Hindlimb muscle (tissue), 1 donor: Measurements from ENCODE around the gene ALG12. TPM values are rescaled to one million over a fixed set of nuclear protein-coding genes. Genes with fewer than 3 reads are reported as not detected.

Experiments used
- DNase-seq: peaks from one replicate; pipeline ENCODE4 v3.0.0-alpha.2; 2013
- polyA plus RNA-seq: library from polyadenylated mRNA; unstranded; fragments of 120-200 nt; gene quantifications from one replicate; pipeline ENCODE4 v1.2.1, GENCODE V29; 2013; ENCODE audit not compliant: insufficient read length

Gene ALG12
- polyA plus RNA-seq = 16.4 TPM

GRCh38 chr22:49917974-49918910 lies at the start of gene ALG12, which contains the start of gene CRELD2:
TSS of gene ALG12 (minus strand) at chr22:49918438. CDS start at chr22:49913765, 4,673 bp downstream.
TSS of gene CRELD2 (plus strand) at chr22:49918634. CDS start at chr22:49918770, 136 bp downstream.
- peak; percentile 97 for DNase-seq

DNA sequence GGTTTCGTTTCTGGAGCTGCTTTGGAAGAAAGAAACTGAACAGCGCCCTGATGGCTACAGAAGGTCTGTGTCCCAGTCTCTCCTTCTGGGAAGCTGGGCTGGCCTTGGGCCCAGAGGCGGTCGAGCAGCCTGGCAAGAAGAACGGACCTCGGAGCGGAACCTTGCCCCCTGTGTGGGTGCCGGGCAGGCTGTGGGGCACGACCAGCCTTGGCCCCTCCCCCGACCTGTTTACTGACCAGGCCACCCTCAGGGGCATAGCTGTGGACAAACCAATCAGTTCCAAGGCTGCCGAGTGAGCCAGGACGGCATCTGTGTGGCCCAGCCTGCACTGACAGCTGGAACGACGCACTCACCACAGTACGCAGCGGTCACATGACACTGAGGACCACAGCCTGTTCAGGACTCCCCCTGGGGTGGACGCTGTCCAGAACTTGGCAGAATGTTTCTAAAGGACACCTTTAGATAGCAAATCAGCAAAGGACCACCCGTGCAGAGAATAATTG lies 49.5 kb upstream of the ALG12 start:
- DNase-seq = no peak

GRCh38 chr22:49966774-49967705 lies 48.8 kb upstream of the ALG12 start:
- DNase-seq = no peak

DNA sequence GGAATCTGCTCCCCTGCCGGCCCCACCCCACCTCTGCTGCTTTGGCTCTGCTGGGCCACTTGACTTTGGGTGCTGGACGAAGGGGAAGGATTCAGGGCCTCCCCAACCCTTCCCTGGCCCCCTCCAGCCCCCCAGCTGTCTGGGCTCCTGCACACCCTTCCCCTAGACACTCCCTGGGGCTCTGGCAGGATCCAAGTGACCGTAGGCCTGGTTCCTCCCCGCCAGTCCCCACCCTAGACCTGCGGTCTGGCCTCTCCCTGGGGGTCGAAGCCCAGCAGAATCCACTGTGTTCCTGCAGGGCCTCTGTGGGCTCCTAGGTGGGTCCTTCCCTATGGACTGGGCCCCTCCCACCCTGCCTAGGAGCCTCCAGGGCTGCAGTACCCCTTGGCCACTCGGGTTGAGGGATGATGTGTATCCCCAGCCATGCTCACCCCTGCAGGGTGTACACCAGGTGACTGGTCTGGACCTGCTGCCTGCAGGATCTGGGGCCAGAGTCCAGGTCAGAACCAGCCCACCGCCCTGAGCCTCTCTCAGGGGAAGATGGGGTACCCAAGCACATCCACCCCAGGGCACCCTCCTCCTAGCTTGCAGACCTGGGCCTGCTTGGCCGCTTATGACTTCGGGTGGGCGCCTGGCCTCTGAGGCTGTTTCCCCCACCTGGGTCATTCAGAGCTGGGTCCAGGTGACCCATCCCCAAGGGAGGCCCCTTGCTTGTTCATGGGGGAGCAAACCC lies 48.0 kb upstream of the ALG12 start:
- no peak for DNase-seq

DNA sequence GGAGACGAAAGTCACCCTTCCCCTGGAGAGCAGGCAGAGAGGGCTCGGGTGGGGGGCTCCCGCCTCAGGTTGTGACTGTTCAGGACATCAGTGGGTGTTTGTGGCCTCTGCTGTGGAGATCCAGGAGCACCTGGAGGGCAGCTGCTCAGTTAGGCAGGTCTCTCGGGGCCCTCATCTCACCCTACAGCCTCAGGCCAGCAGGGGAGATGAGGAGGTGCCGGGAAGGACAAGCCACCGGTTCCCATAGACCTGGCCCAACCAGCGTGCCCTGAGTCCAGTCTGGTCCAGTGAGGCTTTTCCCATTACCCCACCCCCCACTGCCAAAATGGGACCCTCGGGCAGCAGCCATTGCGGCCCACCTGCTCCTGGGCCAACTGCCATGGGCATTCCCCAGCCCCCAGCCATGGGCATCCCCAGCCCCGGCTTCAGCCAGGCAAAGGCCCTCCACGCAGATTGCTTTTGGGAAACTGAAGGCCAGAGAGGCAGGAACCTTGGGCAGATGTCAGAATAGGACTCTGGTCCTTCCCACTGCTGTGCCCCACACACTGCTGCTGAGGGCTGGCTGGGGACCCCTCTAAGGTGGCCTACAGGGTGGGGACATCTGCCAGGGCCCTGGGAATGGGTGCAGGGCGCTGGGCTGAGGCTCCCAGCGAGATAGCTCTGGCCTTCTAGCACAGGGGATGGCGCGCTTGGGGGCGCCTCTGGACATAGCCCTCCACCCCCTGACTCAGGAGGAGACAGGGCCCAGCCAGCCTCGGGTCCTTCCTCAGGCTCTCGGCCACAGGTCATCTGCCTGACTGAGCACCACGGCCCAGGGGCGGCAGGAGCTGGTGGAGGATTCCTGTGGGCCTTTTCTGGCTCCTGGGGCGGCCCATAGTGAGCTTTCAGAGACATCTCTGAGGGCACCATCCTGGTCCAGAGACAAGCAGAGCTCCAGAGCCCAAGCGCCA lies 47.1 kb upstream of the ALG12 start:
- no peak for DNase-seq

DNA sequence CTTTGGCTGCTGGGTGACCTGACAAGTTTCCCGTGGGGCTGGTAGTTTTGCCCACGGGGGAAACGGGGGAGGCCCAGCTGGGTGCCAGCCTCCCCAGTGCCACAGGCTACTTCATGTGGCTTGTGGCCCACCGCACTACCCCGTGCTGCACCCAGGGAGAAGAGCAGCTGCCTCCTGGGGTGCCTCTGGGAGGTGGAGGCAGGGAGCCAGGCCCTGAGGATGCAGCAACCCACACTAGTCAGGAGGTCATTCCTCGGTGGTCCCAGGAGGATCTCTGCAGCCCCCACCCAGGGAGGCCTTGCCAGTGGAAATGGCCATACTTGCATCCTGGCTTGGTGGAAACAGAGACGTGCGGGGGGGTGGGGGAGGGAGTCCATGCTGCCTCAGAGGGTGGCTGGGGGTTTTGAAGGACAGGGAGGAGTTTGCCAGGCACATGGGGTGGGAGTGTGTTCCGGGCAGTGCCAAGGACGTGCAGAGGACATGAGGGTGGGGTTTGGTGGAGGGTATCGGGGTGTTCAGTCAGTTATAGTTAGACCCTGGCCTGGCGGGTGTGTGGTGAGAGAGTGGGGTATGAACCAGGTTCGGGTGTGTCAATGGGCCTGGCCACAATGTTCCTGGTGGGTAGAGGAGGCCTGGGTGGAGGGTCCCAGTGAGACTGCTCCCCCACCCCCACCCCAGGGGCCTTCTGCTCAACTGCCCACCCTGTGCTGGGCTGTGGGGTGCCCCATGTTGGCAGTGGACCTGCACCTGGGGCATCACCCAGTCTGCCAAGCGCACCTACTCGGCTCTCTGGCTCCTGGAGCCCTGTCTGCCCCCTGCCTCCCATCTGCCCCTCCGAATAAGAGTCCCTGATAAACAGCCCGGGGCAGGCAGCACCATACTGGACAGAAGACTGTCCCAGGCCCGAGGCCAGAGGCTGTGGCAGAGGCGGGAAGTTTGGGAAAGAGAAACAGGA lies 46.2 kb upstream of the ALG12 start:
- no peak for DNase-seq

- DNase-seq = no peak
Measured at GRCh38 chr22:49963647-49964026, 45.4 kb upstream of the ALG12 start.

- DNase-seq = no peak
Measured at GRCh38 chr22:49962751-49963646, 44.8 kb upstream of the ALG12 start.

DNA sequence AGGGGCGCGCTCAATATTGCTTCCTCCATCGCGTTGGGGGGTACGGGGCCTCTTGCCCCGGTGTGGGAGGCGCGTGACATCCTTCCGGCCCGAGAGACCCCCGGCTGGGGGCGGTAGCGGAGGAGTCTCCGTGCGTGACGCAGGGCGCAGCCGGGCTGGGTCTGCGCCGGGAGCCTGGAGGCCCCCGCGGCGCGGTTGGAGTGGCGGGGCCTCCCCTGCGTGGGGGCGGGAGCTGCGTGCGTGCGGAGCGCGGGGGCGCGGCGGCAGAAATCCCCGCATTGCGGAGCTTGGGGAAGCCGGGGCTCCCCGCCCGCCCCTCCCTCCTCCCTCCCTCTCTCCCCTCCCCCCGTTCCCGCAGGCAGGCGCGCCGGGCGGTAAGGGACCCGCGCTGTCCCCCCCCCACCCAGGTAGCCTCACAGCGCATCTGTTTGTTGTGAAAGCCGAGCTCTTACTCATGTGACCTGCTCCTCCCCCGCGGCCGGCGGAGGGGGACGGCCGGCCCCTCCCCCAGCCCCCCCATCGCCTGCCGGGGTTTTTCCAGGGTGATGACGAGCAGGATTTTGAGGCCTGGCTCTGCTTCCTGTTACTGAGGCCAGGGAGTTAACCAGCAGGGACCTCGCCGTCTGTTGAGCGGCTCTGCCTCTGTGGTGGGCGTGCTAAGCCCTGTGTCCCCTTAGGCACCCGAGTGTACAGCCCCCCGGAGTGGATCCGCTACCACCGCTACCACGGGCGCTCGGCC lies 43.9 kb upstream of the ALG12 start:
- peak; percentile 79 for DNase-seq

- DNase-seq = no peak
Measured at GRCh38 chr22:49961601-49962011, 43.4 kb upstream of the ALG12 start.

- no peak for DNase-seq
Measured at GRCh38 chr22:49961005-49961600, 42.9 kb upstream of the ALG12 start.

DNA sequence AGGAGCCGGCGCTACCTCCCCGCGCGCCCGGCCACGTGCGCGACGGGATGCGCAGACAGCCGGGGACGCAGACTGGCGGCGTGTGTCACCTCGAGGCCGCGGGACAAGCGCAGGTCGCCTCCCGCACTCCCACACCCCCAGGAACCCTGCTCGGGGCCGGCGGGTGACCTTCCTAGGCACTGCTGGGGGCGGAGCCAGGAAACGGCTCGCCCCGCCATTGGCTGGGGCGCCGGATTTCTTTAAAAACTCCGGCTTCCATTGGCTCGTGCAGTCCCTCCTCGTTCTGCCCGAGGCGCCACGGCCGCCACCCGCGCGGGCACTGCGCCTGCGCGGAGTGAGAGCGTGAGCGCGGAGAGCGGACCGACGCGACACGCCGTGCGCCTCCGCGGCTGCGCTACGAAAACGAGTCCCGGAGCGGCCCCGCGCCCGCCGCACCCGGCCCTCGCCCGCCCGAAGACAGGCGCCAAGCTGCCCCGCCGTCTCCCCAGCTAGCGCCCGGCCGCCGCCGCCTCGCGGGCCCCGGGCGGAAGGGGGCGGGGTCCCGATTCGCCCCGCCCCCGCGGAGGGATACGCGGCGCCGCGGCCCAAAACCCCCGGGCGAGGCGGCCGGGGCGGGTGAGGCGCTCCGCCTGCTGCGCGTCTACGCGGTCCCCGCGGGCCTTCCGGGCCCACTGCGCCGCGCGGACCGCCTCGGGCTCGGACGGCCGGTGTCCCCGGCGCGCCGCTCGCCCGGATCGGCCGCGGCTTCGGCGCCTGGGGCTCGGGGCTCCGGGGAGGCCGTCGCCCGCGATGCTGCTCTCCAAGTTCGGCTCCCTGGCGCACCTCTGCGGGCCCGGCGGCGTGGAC lies 42.1 kb upstream of the ALG12 start, which contains the start of gene PIM3:
PIM3 (plus strand) TSS at position 614 of the 846 bp plus-strand sequence; CDS start at position 790, 176 bp downstream.
- DNase-seq = peak; percentile 98

- no peak for DNase-seq
Measured at GRCh38 chr22:49959782-49960158, 41.5 kb upstream of the ALG12 start.

DNA sequence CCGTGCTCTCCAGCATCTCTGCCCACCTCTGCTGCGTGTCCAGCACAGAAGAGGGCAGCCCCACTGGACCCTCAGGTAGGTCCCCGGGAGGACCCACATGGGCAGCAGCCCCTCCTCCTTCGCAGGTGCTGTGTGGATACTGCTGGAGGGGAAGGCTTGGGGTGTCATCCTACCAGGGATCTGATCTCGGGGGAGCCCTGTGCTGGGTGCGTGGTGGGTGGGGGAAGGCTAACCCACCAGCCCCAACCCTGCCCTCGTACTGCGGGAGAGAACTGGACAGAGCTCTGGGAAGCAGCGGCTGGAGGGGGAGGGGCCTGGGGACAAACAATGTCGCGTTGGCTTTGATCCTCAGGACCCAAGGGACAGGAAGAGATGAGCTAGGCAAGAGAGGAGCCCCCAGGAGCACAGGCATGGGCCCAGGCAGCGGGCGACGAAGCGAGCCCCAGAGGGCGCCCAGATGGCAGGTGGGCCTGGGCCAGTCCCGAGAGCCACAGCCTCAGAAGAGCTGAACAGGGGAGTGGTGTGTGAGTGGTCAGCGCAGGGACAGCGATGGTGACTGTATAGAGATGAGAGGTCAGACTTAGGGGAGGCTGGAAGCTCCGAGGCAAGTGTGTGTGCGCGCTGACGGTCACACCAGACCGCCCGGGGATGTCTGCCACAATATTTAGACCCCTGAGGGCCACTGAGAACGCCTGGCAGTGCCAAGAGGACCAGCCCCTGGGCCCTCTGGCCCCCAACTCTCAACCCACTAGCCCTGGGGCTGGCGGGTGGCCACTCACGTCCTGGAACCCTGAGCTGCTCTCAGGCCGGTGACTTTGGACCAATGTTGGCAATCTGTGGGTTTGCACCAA lies 40.9 kb upstream of the ALG12 start:
- DNase-seq = no peak

DNA sequence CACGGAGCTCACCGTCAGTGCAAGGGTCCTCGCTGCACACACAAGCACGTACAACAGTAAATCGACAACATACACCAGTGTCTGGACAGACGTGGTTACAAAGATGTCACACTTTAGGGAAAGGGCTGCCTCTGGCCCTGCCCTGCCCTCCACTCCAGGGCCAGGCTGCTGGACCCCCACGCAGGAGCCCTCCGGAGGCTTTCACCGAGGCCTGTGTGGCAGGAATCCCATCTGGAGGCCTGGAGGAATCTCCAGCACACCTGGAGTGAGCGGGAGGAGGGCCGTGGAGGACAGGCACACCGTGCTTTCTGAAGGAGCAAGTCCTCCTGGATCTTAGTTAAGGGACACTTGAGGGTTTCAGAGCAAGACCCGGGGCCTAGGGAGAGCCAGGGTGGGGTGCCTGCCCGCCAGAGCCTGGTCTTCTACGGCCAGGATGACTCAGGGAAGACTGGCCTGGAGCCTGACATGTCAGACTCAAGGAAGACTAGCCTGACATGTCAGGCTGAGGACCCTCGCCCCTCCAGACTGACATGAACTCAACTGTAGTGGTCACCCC lies 40.2 kb upstream of the ALG12 start:
- DNase-seq = no peak
